Loucy (cell line): ENCODE measurements around the gene COL25A1.

ENCODE experiments used
- CTCF ChIP-seq: fragments of 200-600 bp; sonication (generic); conservative IDR thresholded peaks from 2 replicates; pipeline ENCODE4 v1.5.1; 2014; ENCODE audit warnings: mild to moderate bottlenecking, antibody characterized with exemption, low read length
- EZH2phosphoT487 ChIP-seq: fragments of 200-600 bp; IDR thresholded peaks from 2 replicates; pipeline ENCODE4 v1.6.1; 2018; ENCODE audit warnings: antibody characterized with exemption, mild to moderate bottlenecking, moderate library complexity, borderline replicate concordance

DNA sequence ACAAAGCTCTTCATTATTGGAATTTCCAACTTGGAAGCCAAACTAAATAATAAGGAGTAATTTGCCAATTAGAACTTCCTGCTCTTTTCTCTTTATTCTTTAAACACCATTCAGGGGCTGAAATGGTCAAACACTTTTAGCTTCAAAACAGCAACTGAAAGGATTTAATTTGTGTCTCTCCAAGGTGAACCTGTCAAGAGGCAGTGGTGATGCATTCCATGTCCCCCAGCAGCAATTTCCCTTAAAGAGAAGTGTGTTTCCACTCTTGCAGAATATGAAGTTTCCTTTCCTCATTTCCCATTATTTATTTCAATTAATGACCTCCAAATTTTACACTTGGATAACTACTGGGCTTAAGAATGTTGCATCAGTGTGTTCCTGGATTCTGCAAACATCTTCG, 156.0 kb downstream of the COL25A1 start:
- TF ChIP-seq CTCF (no peak), EZH2phosphoT487 (no peak)
